Heart left ventricle (tissue), 13 donors: ENCODE measurements around the gene RNU11.

Experiments used
- POLR2A ChIP-seq, 2 donors: fragments of 450-650 bp; IDR thresholded peaks; one replicate each; pipeline ENCODE4 v1.6.1; 2017; ENCODE audit warnings: antibody characterized with exemption in 2 of 2, mild to moderate bottlenecking in 2 of 2, moderate library complexity in 2 of 2
- TF ChIP-seq, protein P1 (sequence below), 12 donors: fragments of 200-600 bp; sonication (generic) in 4 of 12; IDR thresholded peaks; one replicate each; pipeline versions ENCODE4 v1.5.0 to v1.8.0; 2018 to 2022; ENCODE audit warnings: antibody characterized with exemption in 12 of 12, mild to moderate bottlenecking in 5 of 12
- donor health status: ischemic (EF 13 %, LVEDD 7.1; RV severe dilation, severe dysfunction).
- donor health status: DM: no; HTN: yes; CAD: no.
- donor health status: DM: no; HTN: no; CAD: no.
- donor health status: ischemic (EF 25% LVEDD 6.9; RV normal size, moderate dysfunction).
- donor health status: ischemic (EF 25% LVEDD 5.7; RV mildly dilated, moderate dysfunction).
- donor health status: ischemic (EF 35%, LVEDD 5.7; RV mildly dilated, moderate dysfunction).
- donor health status: nonischemic (EF 11% LVEDD 7.7; RV severe dilation, severe dysfunction).
- donor health status: DM: yes; HTN: yes; CAD: no.
- donor health status: PGD.
- donor health status: ischemic (EF 29% LVEDD 5.4; RV normal size, mild dysfunction).
- donor health status: nonischemic (EF 23%, LVEDD 6.1; RV moderate dilation, normal function).

DNA sequence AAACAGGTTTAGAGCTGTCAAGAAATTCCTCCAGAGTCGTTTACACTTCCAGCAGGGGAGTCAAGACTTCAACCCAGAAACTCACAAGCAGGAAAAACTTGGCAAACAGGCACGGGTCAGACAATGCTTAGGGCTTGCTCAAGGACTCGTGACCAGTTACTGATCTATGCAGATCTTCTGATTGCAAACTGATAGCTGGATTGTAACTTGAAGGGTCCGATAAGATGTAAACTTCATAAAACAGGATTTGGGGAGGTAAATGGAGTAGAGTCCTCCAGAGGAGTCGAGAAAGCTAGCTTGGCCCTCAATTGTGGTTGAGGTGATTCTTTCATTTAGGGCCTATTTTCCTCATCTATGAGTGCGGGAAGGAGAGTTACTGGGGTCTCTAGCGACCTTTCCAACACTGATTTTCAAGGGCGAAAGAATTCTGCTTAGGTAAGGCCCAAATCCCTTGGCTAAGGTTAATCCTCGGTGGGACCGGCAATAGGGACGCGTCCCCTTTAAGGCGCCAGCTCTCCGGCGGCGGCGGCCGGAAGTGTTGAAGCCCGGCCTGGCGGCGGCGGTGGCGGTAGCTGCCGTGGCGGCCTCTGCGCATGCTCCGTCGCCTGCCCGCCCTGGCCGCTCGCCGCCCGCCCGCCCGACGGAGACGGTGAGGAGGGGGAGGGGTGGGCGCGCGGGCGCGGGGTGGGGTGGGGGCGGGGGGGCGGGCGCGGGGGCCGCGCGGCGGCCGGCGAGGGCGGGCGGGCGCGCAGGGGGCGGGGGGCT lies 20.0 kb downstream of the RNU11 start, which contains the start of gene GMEB1:
- TF ChIP-seq, protein P1, sequence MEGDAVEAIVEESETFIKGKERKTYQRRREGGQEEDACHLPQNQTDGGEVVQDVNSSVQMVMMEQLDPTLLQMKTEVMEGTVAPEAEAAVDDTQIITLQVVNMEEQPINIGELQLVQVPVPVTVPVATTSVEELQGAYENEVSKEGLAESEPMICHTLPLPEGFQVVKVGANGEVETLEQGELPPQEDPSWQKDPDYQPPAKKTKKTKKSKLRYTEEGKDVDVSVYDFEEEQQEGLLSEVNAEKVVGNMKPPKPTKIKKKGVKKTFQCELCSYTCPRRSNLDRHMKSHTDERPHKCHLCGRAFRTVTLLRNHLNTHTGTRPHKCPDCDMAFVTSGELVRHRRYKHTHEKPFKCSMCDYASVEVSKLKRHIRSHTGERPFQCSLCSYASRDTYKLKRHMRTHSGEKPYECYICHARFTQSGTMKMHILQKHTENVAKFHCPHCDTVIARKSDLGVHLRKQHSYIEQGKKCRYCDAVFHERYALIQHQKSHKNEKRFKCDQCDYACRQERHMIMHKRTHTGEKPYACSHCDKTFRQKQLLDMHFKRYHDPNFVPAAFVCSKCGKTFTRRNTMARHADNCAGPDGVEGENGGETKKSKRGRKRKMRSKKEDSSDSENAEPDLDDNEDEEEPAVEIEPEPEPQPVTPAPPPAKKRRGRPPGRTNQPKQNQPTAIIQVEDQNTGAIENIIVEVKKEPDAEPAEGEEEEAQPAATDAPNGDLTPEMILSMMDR (IDR thresholded peaks at IDR 0.05) = peak in 2 of 12 donors; percentile 9 to 10
- no peak for TF ChIP-seq POLR2A (IDR thresholded peaks at IDR 0.05)
